GM04503 (cell line): ENCODE data around the gene GZF1.

Experiments
- DNase-seq: peaks from one replicate; pipeline ENCODE4 v3.0.0-alpha.2; 2012; ENCODE audit warnings: low read depth

The GZF1 gene

DNA sequence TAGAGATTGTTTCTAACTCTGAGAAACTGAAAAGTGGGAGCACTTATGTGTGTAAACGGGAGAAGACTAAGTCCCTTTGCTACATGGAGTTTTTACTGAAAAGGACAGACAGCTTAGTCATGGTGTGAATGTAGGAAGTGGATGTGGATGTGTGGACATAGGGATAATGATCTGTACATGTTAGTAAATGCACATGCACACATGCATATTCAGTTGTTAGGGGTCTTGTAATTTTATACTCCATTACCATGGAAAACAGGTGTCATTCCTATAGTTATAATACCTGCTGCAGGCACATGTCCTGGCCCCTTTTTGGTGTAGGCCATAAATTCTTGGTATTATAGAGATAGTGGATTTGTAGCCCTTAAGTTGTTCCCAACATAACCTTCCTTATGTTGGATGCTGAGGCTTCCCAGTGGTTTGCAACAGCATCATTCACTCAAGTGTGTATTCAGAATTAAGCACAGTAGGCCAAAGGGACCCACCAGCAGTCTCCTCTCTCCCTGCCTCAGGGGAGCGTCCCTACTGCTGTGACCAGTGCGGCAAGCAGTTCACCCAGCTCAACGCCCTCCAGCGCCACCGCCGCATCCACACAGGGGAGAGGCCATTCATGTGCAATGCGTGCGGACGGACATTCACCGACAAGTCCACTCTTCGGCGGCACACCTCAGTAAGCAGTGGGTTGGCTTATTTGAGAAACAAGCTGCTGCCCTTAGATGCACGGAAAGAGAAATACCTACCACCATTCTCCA, 7.3 kb downstream of the GZF1 start:
- DNase-seq, result no peak

- DNase-seq, result no peak
These were observed 8.3 kb downstream of the GZF1 start for GRCh38 chr20:23370274-23370673.

GRCh38 chr20:23370873-23371272, 8.9 kb downstream of the GZF1 start:
- no peak for DNase-seq

DNA sequence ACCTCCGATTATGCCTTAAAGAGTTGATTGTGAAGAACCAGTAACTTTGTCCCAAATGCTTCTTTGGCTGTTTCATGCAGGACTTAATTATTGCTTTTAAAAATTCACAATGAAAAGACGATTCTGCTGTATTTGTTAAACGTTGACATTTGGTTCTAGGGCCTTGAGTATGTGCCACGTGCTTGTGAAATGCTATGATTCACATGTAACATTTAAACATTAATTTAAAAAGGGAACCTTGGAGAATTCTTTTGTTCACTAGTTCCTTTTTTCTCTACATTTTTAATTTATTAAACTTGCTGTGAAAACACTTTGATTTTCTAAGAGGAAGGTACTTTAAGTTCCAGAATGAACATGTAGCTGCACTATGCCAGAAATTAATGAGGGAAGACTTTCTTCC, 9.5 kb downstream of the GZF1 start:
- no peak for DNase-seq

- no peak for DNase-seq
These were observed 12.5 kb downstream of the GZF1 start for GRCh38 chr20:23374441-23374840.

GRCh38 chr20:23375827-23376226, 13.8 kb downstream of the GZF1 start:
- no peak for DNase-seq

- DNase-seq, result no peak
These were observed 17.8 kb downstream of the GZF1 start for GRCh38 chr20:23379772-23380171.

GRCh38 chr20:23381876-23382275, 19.9 kb downstream of the GZF1 start:
- no peak for DNase-seq

DNA sequence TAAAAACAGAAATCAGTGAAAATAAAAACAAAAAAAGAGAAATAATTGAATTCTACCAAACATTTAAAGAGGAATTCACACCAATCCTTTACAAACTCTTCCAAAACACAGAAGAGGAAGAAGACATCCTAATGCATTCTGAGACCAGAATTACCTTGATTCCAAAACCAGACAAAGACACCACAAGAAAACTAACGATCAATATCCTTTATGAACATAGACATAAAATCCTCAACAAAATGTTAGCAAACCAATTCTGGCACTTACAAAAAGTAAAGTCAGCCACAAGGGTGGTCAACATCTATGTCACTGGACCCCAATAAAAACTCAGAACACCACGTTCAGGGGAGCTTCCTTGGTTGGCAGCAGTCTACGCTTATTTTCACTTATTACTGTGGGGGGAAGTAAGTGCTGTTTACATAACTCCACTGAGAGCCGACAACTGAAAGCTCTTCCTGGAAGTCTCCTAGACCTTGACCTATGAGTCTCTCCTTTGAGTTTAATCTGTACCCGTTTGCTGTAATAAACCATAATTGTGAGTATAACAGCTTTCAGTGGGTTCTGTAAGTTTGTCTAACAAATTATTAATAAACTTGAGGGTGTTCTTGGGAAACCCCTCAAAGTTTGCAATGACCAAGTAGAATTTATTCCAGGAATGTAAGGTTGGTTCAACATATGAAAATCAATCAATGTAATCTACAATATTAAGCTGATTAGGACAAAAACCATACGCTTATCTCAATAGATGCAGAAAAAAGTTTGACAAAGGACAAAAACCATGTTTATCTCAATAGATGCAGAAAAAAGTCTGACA, 24.5 kb downstream of the GZF1 start:
- no peak for DNase-seq

DNA sequence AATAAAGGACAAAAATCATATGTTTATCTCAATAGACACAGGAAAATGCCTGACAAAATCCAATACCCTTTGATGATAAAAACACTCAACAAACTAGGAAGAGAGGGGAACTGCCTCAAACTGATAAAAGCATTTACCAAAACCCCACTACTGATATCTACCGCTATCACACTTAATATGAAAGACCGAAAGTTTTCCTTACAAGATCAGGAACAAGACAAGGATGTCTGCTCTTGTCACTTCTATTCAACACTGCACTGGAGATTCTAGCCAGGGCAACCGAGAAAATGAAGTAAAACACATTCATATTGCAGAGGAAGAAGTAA, 25.1 kb downstream of the GZF1 start:
- DNase-seq, result no peak

GRCh38 chr20:23390091-23390774, 28.3 kb downstream of the GZF1 start:
- no peak for DNase-seq

DNA sequence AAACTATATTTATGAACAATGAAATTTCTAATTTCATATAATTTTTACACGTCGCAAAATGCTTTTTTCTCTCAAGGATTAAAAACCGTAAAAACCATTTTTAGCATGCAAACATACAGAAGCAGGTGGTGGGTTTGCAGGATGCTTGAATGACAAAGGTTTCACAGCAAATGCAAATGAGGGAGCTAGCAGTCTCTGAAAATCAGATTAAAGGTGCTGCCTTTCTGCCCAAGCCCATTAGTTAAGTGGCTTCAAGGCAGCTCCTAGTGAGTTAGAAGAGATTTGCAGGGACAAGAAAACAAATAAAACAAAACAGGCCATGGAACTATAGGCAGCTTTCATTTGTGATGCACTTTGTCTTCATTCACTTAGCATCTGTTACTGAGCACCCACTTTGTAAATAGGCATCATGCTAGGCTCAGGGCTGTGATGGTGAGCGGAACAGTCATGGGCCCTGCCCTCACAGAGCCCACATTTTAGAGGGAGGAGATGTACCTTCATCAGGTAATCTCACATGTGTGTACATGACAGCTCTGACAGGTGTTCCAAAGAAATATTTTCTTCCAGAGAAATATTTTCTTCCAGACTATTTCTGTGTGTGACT, 29.8 kb downstream of the GZF1 start:
- DNase-seq, result no peak

DNA sequence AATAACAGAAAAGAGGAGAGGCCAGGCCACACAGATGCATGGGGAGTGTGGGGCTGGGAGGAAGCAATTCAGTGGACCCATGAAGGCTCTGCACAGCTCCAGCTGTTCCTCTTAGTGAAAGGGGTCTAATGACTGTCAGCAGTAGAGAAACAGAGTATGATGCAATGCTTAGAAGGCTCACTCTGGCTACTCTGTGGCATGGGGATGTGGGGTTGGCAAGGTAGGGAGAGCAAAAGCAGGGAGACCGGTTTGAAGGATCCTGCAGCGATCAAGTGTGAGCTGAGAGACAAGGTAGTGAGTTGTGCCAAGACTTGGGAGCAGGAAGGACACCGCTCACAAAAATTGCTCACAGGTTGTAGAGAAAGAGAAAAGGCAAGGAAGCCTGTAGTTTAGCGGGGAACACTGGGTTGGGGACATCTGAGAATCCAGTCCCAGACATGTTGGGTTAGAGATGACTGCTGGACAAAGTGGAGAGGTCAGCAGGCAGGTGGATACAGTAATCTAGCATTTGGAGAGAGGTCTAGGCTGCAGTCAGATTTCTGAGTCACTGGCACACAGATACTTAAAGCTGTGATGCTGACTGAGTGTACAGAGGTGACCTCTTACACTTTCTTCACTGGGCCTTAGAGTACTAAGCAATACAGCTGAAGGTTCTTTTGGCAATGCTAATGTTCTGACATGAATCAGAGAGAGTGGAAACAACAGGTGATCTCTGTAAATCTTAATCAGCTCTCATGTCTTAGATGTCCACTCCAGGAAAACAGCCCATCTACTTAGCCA, 32.2 kb downstream of the GZF1 start:
- no peak for DNase-seq

- DNase-seq, result no peak
These were observed 35.1 kb downstream of the GZF1 start for GRCh38 chr20:23396950-23397627.

- no peak for DNase-seq
These were observed 36.0 kb downstream of the GZF1 start for GRCh38 chr20:23397961-23398360.

- no peak for DNase-seq
These were observed 37.7 kb downstream of the GZF1 start for GRCh38 chr20:23399568-23400241.

- DNase-seq, result no peak
These were observed 39.1 kb downstream of the GZF1 start for GRCh38 chr20:23401051-23401450.

DNA sequence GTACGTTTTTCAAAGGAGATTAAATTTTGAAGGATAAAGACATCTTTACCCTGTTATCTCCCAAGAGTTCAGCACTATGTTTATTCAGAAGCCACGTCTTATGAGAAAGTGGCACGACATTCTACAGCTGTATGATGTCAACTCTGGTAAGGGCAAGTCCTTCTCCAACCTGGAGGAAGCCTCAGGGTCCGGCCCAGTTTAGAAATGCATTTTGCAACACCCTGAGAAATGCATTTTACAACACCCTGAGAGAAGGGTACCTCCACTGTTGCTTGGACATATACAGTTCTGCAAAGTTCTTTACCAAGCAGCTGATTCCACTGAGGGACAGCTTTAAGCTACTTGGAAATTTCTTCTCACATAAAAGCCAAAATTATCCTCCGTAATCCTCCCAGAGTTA, 41.8 kb downstream of the GZF1 start:
- DNase-seq, result no peak

- DNase-seq, result no peak
These were observed 42.2 kb downstream of the GZF1 start for GRCh38 chr20:23404196-23404595.

GRCh38 chr20:23406880-23407279, 44.9 kb downstream of the GZF1 start:
- no peak for DNase-seq
